Mucosa of gallbladder (tissue), 1 donor: Measurements from ENCODE around the gene B3GALT2. TPM values are rescaled to one million over a fixed set of nuclear protein-coding genes. Genes with fewer than 3 reads are reported as not detected.

Source experiments
- DNase-seq: peaks from one replicate; pipeline ENCODE4 v3.0.0-alpha.2; 2020; ENCODE audit warnings: low spot score
- total RNA-seq: library from RNA; stranded (reverse); gene quantifications from one replicate; pipeline ENCODE4 v1.2.1, GENCODE V29; 2021
- donor health status: DM: no; HTN: no; CAD: no.

The B3GALT2 gene
- total RNA-seq, 1 donor from 2014 or later = 132 TPM

GRCh38 chr1:193181985-193182384, 4.4 kb downstream of the B3GALT2 start:
- DNase-seq = no peak

- no peak for DNase-seq
These were observed 4.9 kb downstream of the B3GALT2 start for GRCh38 chr1:193181536-193181935.

GRCh38 chr1:193179094-193179493, 7.3 kb downstream of the B3GALT2 start:
- DNase-seq = no peak

- DNase-seq = no peak
These were observed 9.6 kb downstream of the B3GALT2 start for GRCh38 chr1:193176788-193177187.

- no peak for DNase-seq
These were observed 10.3 kb downstream of the B3GALT2 start for GRCh38 chr1:193176113-193176512.

- no peak for DNase-seq
These were observed 29.1 kb downstream of the B3GALT2 start for GRCh38 chr1:193157360-193157759.

- no peak for DNase-seq
These were observed 29.6 kb downstream of the B3GALT2 start for GRCh38 chr1:193156822-193157142.

- no peak for DNase-seq
These were observed 30.1 kb downstream of the B3GALT2 start for GRCh38 chr1:193156117-193156821.

GRCh38 chr1:193144999-193145398, 41.4 kb downstream of the B3GALT2 start:
- no peak for DNase-seq

GRCh38 chr1:193144361-193144938, 42.0 kb downstream of the B3GALT2 start:
- DNase-seq = no peak

GRCh38 chr1:193143285-193143684, 43.1 kb downstream of the B3GALT2 start:
- no peak for DNase-seq

- no peak for DNase-seq
These were observed 44.0 kb downstream of the B3GALT2 start for GRCh38 chr1:193142409-193142808.

GRCh38 chr1:193141804-193142203, 44.6 kb downstream of the B3GALT2 start:
- DNase-seq = no peak

- no peak for DNase-seq
These were observed 46.2 kb downstream of the B3GALT2 start for GRCh38 chr1:193140254-193140653.

- no peak for DNase-seq
These were observed 55.0 kb downstream of the B3GALT2 start for GRCh38 chr1:193131266-193131860.

Other genes with a start within 250 kb of the B3GALT2 start
- 20.7 TPM for gene UCHL5, start 127.3 kb downstream of the B3GALT2 start, total RNA-seq
- gene RO60, start 127.0 kb downstream of the B3GALT2 start, total RNA-seq = 79.5 TPM
- 21.4 TPM for gene GLRX2, start 81.2 kb downstream of the B3GALT2 start, total RNA-seq
- 54.6 TPM for gene CDC73, start 64.6 kb downstream of the B3GALT2 start, total RNA-seq